ENCODE results near the gene NSMF.

NSMF gene

DNA sequence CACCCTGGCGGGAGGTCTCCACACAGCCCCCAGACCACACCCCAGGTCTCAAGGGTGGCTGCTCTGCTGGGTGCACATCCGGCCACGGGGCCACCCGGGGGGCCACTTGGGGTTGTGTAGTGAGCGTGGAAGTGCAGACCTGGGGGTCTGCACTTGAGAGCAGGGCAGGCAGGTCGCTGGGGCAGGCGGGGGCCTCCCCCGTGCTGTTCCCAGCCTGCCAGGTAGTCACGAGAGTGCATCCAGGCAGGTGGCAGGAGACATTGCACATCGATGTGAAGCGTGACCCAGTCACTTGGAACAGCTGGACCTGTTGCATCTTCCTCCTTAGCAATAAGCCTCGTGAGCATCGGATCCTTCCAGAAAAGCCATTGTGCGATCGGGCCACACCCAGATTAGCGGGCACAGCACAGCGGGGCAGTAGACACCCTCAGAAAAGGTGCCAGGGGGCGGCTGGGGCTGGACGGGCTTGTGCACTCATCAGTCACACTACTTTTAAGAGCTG, 13.2 kb downstream of the NSMF start:
- DNase-seq = no peak

GRCh38 chr9:137445275-137445807, 13.8 kb downstream of the NSMF start:
- DNase-seq = peak; percentile 80 to 92

DNA sequence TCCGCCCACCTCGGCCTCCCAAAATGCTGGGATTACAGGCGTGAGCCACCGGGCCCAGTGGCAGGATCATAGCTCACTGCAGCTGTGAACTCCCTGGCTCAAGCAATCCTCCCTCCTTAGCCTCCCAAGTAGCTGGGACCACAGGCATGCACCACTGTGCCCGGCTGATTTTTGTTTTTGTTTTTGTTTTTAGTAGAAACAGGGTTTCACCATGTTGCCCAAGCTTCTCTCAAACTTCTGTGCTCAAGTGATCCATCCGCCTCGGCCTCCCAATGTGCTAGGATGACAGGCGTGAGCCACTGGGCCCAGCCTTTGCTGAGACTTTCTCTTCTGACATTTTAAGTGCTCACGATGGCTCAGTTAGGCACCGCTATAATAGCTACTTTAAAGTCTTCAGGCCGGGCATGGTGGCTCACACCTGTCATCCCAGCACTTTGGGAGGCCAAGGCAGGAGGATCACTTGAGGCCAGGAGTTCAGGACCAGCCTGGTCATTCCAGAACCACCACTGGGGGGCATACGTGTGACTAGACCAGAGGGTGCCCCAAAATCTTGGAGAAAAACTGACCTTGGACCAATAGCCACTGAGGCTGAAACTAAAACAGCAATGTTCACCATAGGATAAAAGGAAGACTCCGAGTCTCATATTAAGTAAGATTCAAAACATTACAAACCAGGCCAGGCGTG, 14.9 kb downstream of the NSMF start:
- no peak for DNase-seq

GRCh38 chr9:137441935-137442321, 17.2 kb downstream of the NSMF start:
- no peak for DNase-seq

GRCh38 chr9:137441289-137441934, 17.7 kb downstream of the NSMF start, which contains the start of gene ENTPD8:
ENTPD8 (minus strand) TSS chr9:137441357; CDS start chr9:137438285, 3,072 bp downstream.
- no peak for DNase-seq

DNA sequence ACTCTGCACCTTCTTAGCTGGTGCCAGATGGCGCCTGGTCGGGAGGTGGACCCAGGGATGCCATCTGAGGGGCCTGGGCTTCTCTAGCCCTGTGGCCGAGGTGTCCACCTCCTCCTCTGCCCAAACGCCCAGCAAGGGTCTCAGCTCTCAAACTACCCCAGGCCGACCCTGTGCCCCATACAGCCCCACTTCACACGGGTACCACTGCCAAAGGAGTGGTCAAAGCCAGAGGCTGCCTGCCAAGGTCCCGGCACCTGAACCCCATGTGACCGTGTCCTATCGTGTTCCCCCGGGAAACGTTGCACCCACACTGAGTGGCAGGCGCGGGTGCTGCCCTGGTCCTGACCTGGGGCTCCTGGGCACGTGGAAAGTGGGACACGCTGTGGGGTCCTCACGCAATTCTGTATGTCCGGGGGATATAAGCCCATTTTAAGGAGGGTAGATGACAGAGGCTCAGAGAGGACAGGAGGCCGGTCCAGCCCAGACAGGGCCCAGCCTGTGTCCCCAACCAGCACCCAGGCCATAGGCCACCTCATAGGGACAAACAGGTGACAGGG, 19.9 kb downstream of the NSMF start:
- DNase-seq = no peak

- no peak for DNase-seq
Observed at GRCh38 chr9:137438591-137439157, 20.5 kb downstream of the NSMF start.

GRCh38 chr9:137437691-137438590, 21.2 kb downstream of the NSMF start:
- no peak for DNase-seq

- DNase-seq = no peak
Observed at GRCh38 chr9:137436761-137437600, 22.2 kb downstream of the NSMF start.

DNA sequence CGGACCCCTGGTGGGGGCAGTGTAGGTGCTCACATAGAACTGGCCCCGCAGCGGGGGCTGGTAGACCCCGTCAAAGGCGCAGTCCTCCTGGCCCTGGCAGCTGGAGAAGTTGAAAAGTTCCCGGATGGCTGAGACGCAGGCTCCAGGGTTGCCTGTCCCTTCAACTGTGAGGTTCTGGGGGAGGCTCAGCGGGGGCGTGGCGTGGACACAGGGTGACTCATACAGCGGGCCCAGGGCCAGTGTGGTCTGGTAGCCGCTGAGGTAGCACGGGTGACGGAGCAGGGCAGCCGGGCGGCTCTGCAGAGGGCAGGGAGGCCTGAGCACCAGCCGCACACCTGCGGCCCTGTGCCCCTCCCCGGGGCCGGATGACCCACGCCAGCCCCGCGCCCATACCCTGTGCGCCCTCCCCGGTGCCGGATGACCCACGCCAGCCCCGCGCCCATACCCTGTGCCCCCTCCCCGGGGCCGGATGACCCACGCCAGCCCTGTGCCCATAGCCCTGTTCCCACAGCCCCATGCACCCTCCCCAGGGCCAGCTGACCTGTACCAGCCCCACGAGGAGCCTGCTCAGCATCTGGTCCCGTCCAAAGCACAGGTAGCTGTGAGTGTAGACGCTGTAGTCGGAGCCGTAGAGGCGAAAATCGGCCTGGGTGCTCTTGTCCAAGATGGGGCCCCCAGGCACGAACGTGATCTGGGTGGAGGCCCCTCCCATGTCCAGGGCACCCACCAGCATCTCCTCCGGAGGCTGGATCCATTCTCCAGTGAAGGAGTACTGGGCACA, 23.0 kb downstream of the NSMF start:
- no peak for DNase-seq

GRCh38 chr9:137435381-137435891, 23.7 kb downstream of the NSMF start:
- DNase-seq = no peak

DNA sequence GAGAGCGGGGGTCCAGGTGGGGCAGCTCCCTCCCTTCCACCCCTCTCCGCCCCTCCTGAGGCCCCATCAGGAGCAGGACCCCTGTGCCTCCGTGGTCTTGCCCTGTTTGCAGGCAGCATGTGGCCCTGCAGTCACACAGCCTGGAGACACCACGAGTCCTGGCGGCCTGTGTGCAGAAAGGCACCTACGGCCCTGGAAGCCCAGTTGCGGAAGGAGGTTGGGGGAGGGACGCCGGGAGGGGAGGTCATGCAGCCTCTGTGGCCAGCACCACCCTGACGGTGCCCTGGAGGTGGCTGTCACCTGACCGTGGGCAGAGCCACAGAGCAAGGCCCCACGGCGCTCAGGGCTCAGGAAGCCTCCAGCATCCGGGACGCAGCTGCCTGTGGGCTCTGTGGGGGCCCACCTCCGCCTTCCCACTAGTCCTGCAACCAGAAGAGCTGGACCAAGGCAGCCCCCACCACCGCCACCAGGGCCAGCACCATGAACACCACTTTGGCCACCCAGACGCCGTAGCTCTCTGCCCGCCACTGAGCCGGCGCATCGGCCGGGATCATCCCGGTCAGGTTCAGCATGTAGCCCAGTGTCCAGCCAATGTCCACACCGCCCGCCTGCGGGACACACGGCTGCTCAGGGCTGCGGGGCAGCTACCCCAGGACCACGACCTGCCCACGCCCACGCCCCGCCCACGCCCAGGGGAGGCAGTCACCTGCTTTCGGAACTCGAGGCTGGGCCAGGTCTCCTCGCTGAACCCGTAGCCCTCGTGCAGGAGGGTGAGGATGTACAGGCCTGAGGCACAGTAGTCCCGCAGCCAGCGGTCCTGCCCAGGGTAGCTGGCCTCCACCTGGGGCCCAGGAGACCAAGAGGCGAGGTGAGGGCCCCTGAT, 24.4 kb downstream of the NSMF start:
- no peak for DNase-seq

DNA sequence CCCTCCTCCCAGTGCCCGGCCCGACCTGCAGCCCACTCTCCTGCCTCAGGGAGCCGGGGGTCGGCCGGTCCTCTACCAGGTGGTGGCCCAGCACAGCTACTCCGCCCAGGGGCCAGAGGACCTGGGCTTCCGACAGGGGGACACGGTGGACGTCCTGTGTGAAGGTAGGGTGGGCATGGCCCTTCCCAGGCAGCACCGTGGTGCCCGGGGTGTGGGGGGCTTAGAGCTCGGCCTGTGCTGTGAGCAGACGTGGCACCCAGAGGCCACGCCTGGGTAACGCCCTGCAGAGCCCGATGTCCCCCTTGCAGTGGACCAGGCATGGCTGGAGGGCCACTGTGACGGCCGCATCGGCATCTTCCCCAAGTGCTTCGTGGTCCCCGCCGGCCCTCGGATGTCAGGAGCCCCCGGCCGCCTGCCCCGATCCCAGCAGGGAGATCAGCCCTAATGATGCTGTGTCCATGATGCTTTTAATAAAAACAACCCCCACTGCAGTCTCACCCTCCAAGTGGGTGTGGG, 25.2 kb downstream of the NSMF start:
- DNase-seq = no peak

GRCh38 chr9:137433349-137433915, 25.7 kb downstream of the NSMF start:
- no peak for DNase-seq

DNA sequence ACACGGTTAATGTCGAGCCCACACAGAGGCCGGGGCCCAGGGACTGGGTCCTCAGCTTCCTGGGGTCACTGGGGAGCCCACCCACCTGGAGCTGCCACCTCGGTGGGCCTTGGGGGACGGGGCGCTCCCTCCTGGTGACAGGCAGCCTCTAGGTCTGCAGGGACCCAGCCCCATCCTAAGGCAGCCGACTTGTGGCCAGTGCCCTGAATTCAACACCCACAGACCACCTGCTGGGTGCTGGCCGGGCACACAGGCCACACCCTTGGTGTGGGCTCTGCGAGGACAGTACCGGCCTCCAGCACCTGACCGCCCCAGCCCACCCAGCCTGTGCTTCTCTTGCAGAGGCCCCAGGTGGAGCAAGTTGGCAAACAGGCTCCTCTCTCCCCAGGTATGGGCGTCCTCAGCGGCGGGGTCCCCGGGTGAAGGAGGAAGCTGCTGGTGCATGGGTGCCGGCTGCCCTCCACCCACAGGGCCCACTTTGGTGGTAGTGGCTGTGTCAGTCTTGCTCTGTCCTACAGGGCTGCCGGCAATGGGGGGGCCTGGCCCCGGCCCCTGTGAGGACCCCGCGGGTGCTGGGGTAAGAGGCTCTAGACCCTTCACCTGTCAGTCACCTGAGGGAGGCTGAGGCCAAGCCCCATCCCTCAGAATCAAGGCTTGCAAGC, 26.3 kb downstream of the NSMF start:
- DNase-seq = no peak

- no peak for DNase-seq
Observed at GRCh38 chr9:137431416-137431931, 27.7 kb downstream of the NSMF start.

DNA sequence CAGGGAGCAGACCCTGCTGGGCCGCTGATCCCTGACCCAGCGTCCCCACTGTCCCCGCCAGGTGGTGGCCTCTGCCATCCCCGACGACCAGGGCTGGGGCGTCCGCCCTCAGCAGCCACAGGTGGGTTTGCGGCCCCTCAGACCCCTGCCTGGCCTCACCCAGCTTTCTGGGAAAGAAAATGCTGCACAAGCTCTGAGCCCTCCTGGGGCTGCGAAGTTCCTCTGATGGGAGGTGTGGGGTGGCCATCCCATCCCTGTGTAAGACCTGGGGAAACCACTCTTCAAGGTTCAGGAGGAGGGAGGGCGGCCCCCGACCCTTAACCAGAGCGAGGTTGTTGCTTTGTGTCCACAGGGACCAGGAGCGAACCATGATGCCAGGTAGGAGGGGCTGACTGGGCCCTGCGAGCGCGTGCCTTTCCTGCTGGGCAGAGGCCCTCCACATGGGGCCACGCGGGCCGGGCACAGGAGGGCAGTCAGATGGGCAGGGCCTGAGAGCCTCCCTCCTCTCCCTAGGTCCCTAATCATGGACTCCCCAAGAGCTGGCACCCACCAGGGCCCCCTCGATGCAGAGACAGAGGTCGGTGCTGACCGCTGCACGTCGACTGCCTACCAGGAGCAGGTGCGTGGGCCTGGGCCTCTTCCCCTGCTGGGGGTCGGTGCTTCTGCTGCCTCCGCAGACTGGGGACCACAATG, 28.3 kb downstream of the NSMF start:
- no peak for DNase-seq

All from activated CD4-positive, alpha-beta T cell treated with anti-CD3 and anti-CD28 coated beads for 4 hours (primary cell).